Thyroid gland (tissue), 4 donors: Measurements from ENCODE around the gene MZT2B.
"Not testable (repeated sequence)": the region's sequence is repeated elsewhere in the genome, so short reads cannot be mapped to it uniquely, and the experiment has no call there.

Source experiments
- CTCF ChIP-seq, 6 experiments: fragments of 200-600 bp in 3 of 6; fragments of 450-650 bp in 3 of 6; sonication (generic) in 3 of 6; IDR thresholded peaks; one replicate each; pipeline ENCODE4 v1.5.1; 2016 to 2019; ENCODE audit warnings: antibody characterized with exemption in 6 of 6, mild to moderate bottlenecking in 2 of 6, inconsistent platforms in 1 of 6, moderate library complexity in 1 of 6
- POLR2A ChIP-seq, 2 donors: fragments of 450-650 bp; IDR thresholded peaks; one replicate each; pipeline ENCODE4 v1.6.1; 2017; ENCODE audit warnings: antibody characterized with exemption in 2 of 2, mild to moderate bottlenecking in 2 of 2, moderate library complexity in 1 of 2

GRCh38 chr2:130154423-130154770 is 27.7 kb upstream of the MZT2B start:
- TF ChIP-seq CTCF, POLR2A (IDR thresholded peaks at IDR 0.05): not testable (repeated sequence)
